Smooth muscle cell (in vitro differentiated cells): Measurements from ENCODE around the gene ZBTB8A. TPM values are rescaled to one million over a fixed set of nuclear protein-coding genes. Genes with fewer than 3 reads are reported as not detected.

Experiments
- DNase-seq: peaks from one replicate; lab custom pipeline; 2025; ENCODE audit not compliant: unreplicated experiment; lab: John Stamatoyannopoulos, UW
- H2AFZ ChIP-seq: fragments of 200-600 bp; sonication (generic); 2 replicates; pipeline ENCODE4 v1.6.0; 2016; ENCODE audit warnings: antibody characterized with exemption, low read depth, mild to moderate bottlenecking
- H3F3A ChIP-seq: fragments of 200-600 bp; sonication (generic); 2 replicates; pipeline ENCODE4 v1.6.0; 2017; ENCODE audit warnings: antibody characterized with exemption, low read depth
- H3K27ac ChIP-seq: fragments of 200-600 bp; sonication (generic); 2 replicates; pipeline ENCODE4 v1.5.1; 2016; ENCODE audit warnings: low read depth, mild to moderate bottlenecking
- H3K27me3 ChIP-seq: fragments of 200-600 bp; sonication (generic); 2 replicates; pipeline ENCODE4 v1.6.1; 2016; ENCODE audit warnings: low read depth, mild to moderate bottlenecking
- H3K36me3 ChIP-seq: fragments of 200-600 bp; sonication (generic); 2 replicates; pipeline ENCODE4 v1.5.1; 2016; ENCODE audit warnings: low read depth
- H3K4me1 ChIP-seq: fragments of 200-600 bp; sonication (generic); 2 replicates; pipeline ENCODE4 v1.5.1; 2016; ENCODE audit warnings: low read depth
- H3K4me2 ChIP-seq: fragments of 200-600 bp; sonication (generic); 2 replicates; pipeline ENCODE4 v1.6.0; 2016; ENCODE audit warnings: mild to moderate bottlenecking
- H3K4me3 ChIP-seq: fragments of 200-600 bp; sonication (generic); 2 replicates; pipeline ENCODE4 v1.5.1; 2016; ENCODE audit warnings: mild to moderate bottlenecking
- H3K79me2 ChIP-seq: fragments of 200-600 bp; sonication (generic); 2 replicates; pipeline ENCODE4 v1.6.0; 2016; ENCODE audit warnings: low read depth, mild to moderate bottlenecking
- H3K9ac ChIP-seq: fragments of 200-600 bp; sonication (generic); 2 replicates; pipeline ENCODE4 v1.6.0; 2016; ENCODE audit warnings: low read depth
- H3K9me3 ChIP-seq: fragments of 200-600 bp; sonication (generic); replicated peaks from 2 replicates; pipeline ENCODE4 v1.5.1; 2016; ENCODE audit warnings: low read depth
- H4K20me1 ChIP-seq: fragments of 200-600 bp; sonication (generic); 2 replicates; pipeline ENCODE4 v1.6.0; 2016; ENCODE audit warnings: low read depth
- WGBS: methylation state at CpG from one replicate; pipeline ENCODE4 v1.1.7; 2016; ENCODE audit warnings: low lambda C conversion rate; 5-methylcytosine and 5-hydroxymethylcytosine counted together
- polyA plus RNA-seq: library from polyadenylated mRNA; unstranded; fragments of >200 nt; fragmentation: Nextera tagmentation; extraction: Ambion mirVana; gene quantifications from 2 replicates; pipeline ENCODE4 v1.2.1, GENCODE V29; 2016
- total RNA-seq: library from RNA; depleted of rRNA; stranded (reverse); fragments of >200 nt; gene quantifications from 2 replicates; pipeline ENCODE4 v1.2.3, GENCODE V29; 2014
- TF ChIP-seq, protein P1 (sequence below): fragments of 200-600 bp; sonication (generic); IDR thresholded peaks from 2 replicates; pipeline ENCODE4 v1.5.1; 2017; ENCODE audit warnings: borderline replicate concordance, mild to moderate bottlenecking, antibody characterized with exemption; ENCODE audit not compliant: insufficient read depth, poor library complexity, severe bottlenecking

Gene ZBTB8A
- total and polyA plus RNA-seq, 2 experiments from 2014 or later: 4.2 to 8.8 TPM

DNA sequence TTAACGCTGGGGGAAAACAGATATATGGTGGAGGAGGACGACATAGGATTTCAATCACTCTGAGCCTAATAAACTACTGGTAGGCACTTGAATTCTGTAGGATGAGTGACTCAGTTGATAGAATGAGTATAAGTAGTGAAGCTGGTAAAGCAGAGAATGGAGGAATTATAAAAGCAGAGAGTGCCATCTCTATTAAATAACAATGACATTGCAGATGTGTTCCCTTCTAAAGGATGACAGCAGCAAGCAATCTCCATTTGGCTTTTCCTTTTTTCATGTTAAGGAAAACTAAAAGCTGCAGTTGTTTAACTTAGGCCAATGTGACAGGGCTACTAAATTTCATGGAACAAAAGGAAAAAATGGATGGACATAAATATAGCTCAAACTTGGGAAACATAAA lies 93.6 kb downstream of the ZBTB8A start:
- no peaks in the 10 kb centered on the region for H3K36me3 ChIP-seq
- no peak overlapping the region for H3K4me3 ChIP-seq
- 72% methylated on average over 2 of the region's 2 CpGs for WGBS

DNA sequence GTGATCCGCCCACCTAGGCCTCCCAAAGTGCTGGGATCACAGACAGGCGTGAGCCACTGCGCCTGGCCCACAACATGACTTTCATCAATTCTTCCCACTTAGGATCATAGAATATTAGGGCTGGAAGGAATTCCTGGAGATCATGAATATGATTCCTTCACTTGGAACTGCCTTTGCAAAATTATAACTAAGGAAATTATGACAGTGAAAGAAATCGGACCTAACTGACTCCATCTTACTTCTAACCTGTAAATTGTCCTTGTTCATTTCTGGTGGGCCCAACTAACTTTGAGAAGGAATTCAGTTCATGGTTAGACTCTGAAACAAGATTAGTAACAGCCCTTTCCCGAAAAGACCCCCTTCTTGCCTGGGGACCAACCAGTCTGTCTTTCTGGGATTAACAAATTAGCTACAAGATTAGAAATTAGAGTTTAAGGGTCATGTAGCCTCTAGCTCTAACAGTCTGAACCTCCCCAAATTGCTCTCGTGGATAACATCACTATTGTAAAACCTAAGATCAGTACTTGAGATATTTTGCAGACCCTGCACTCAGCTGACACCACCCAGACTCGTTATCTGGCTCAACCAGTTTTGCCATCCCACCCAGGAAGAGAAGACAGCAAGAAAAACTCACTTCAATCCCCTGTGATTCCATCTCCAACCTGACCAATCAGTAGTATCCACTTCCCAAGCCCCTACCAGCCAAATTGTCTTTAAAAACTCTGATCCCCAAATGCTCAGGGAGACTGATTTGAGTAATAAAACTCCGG lies 96.5 kb downstream of the ZBTB8A start:
- Histone ChIP-seq H3K4me1 (peaks cover 9% of the 10 kb centered on the region), H2AFZ (no peak overlapping the region), H3K9ac (no peak overlapping the region), H3K27me3 (no peaks in the 10 kb centered on the region), H4K20me1 (peaks cover 64% of the 10 kb centered on the region), H3K4me2 (no peak overlapping the region), H3K4me3 (no peak overlapping the region), H3K27ac (no peak overlapping the region), H3K36me3 (no peaks in the 10 kb centered on the region), H3K9me3 (no peaks in the 10 kb centered on the region), H3K79me2 (peaks cover 36% of the 10 kb centered on the region), H3F3A (no peaks in the 10 kb centered on the region)
- TF ChIP-seq, protein P1, sequence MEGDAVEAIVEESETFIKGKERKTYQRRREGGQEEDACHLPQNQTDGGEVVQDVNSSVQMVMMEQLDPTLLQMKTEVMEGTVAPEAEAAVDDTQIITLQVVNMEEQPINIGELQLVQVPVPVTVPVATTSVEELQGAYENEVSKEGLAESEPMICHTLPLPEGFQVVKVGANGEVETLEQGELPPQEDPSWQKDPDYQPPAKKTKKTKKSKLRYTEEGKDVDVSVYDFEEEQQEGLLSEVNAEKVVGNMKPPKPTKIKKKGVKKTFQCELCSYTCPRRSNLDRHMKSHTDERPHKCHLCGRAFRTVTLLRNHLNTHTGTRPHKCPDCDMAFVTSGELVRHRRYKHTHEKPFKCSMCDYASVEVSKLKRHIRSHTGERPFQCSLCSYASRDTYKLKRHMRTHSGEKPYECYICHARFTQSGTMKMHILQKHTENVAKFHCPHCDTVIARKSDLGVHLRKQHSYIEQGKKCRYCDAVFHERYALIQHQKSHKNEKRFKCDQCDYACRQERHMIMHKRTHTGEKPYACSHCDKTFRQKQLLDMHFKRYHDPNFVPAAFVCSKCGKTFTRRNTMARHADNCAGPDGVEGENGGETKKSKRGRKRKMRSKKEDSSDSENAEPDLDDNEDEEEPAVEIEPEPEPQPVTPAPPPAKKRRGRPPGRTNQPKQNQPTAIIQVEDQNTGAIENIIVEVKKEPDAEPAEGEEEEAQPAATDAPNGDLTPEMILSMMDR: no peak
- 75% methylated on average over 8 of the region's 8 CpGs for WGBS
- DNase-seq: no peak

More for the DNA sequence above, 93.6 kb downstream of the ZBTB8A start:
- peaks cover 8% of the 10 kb centered on the region for H3K79me2 ChIP-seq
- peaks cover 9% of the 10 kb centered on the region for H3K4me1 ChIP-seq
- TF ChIP-seq, protein P1: no peak
- H3K9me3 ChIP-seq: no peaks in the 10 kb centered on the region
- no peak for DNase-seq
- no peaks in the 10 kb centered on the region for H3K27me3 ChIP-seq
- no peak overlapping the region for H3K4me2 ChIP-seq
- no peak overlapping the region for H2AFZ ChIP-seq
- H3K9ac ChIP-seq: no peak overlapping the region
- H3F3A ChIP-seq: no peaks in the 10 kb centered on the region
- peaks cover 51% of the 10 kb centered on the region for H4K20me1 ChIP-seq
- H3K27ac ChIP-seq: no peak overlapping the region

DNA sequence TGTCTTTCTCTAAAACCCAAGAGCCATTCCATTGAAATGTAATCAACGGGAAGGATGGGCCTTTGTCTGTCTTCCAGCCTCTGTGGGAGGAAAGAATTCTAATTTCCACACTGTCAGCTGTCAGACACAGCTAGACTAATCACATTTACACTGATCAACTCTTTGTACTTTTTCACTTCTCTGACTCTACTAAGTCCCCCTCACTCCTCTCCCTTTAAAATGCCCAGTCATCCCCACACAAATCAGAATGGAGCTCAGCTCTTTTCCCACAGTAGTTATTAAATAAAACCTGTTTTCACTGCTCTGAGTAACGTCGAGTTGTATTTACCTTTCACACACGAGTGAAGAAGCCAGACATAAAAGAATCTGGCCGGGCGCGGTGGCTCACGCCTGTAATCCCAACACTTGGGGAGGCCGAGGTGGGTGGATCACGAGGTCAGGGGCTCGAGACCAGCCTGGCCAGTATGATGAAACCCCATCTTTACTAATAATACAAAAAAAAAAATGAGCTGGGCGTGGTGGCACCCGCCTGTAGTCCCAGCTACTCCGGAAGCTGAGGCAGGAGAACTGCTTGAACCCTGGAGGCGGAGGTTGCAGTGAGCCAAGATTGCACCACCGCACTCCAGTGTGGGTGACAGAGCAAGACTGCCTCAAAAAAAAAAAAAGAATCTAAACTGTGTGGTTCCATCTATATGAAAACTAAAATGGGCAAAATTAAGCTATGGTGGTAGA lies 97.9 kb downstream of the ZBTB8A start:
- no peak overlapping the region for H3K4me3 ChIP-seq
- H2AFZ ChIP-seq: no peak overlapping the region
- peak overlapping the region; percentile 23 for H3K9ac ChIP-seq
- peaks cover 67% of the 10 kb centered on the region for H4K20me1 ChIP-seq
- H3F3A ChIP-seq: no peaks in the 10 kb centered on the region
- H3K36me3 ChIP-seq: no peaks in the 10 kb centered on the region
- H3K4me1 ChIP-seq: peaks cover 9% of the 10 kb centered on the region
- WGBS: 68% methylated on average over 16 of the region's 16 CpGs
- H3K27ac ChIP-seq: peak overlapping the region; percentile 50
- no peak for DNase-seq
- peaks cover 44% of the 10 kb centered on the region for H3K79me2 ChIP-seq
- no peaks in the 10 kb centered on the region for H3K9me3 ChIP-seq
- TF ChIP-seq, protein P1: no peak
- no peaks in the 10 kb centered on the region for H3K27me3 ChIP-seq
- no peak overlapping the region for H3K4me2 ChIP-seq
